ENCODE data around the gene CLSTN2. TPM values are rescaled to one million over a fixed set of nuclear protein-coding genes. Genes with fewer than 3 reads are reported as not detected.

CLSTN2 gene
- total and polyA plus RNA-seq, 2 of the 4 experiments (the other 2 are of a cell fraction): under 0.01 to 0.07 TPM

DNA sequence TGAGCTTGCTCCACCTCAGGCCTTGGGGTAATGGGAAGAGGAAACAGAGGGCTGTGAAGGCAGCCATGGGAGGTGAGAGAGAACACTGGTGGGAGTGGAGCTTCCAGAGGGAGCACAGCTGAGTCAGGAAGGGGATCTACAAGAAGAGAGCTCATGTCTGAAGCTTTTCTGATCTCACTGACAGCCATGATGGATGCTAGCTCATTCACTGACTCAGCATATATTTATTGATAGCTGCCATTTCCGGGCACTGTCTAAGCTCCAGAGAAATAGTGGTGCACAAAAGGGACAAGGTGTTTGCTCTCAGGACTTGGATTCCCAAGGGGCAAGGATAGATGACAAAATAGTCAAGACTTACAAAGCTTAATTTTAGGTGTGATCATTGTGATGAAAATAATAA is 218.8 kb downstream of the CLSTN2 start:
- Histone ChIP-seq H3K56ac (ENCODE audit: extremely low read depth, insufficient read depth, low read length) (no peak overlapping the region), H3K79me1 (ENCODE audit: low read depth in 1 of 2, low read length in 2 of 2) (no peaks in the 10 kb centered on the region), H3K9ac (ENCODE audit: low read depth, low read length) (no peak overlapping the region), H2BK120ac (ENCODE audit: low read depth, low read length) (no peak overlapping the region), H4K5ac (ENCODE audit: low read depth, low read length) (no peak overlapping the region), H2BK5ac (ENCODE audit: low read depth, low read length, poor library complexity, severe bottlenecking) (no peak overlapping the region), H3K9me3 (ENCODE audit: control insufficient read depth, insufficient read depth, low read length) (no peaks in the 10 kb centered on the region), H3K4me3 (ENCODE audit: insufficient read depth, low read depth, low read length) (no peak overlapping the region), H2AFZ (replicated peaks; ENCODE audit: low read length, poor library complexity) (no peak overlapping the region), H3K9me1 (ENCODE audit: insufficient read depth, low read length) (no peaks in the 10 kb centered on the region), H3K23ac (ENCODE audit: low read depth, low read length) (no peak overlapping the region), H3K18ac (ENCODE audit: low read depth, low read length) (no peak overlapping the region), H3K4me2 (ENCODE audit: low read depth, low read length) (no peak overlapping the region), H2BK15ac (ENCODE audit: low read depth, low read length) (no peak overlapping the region), H2AK5ac (ENCODE audit: low read depth, low read length) (no peak overlapping the region), H4K8ac (ENCODE audit: low read depth in 2 of 2, low read length in 2 of 2) (no peak overlapping the region), H3K14ac (replicated peaks; ENCODE audit: low read depth, low read length) (no peak overlapping the region), H3K36me3 (ENCODE audit: control insufficient read depth, insufficient read depth, low read length) (no peaks in the 10 kb centered on the region), H4K20me1 (ENCODE audit: insufficient read depth, low read length) (no peaks in the 10 kb centered on the region), H2AK9ac (replicated peaks; ENCODE audit: low read depth, low read length, poor library complexity) (no peak overlapping the region), H4K91ac (ENCODE audit: insufficient read depth, low read depth, low read length) (no peak overlapping the region), H3K27ac (ENCODE audit: insufficient read depth, low read length) (no peak overlapping the region), H3K4me1 (ENCODE audit: control insufficient read depth, insufficient read depth, low read length) (no peaks in the 10 kb centered on the region), H3K27me3 (ENCODE audit: control insufficient read depth, insufficient read depth, low read length) (no peaks in the 10 kb centered on the region), H3K4ac (ENCODE audit: low read depth, low read length) (no peak overlapping the region), H2BK20ac (ENCODE audit: low read depth, low read length) (no peak overlapping the region)
- WGBS, 2 experiments (ENCODE audit: extremely low coverage in 2 of 2, insufficient read length in 1 of 2): no CpG with 5 or more reads among the region's 1 CpG
- ChIA-PET POLR2A (ENCODE audit: unreplicated experiment) (no interaction called here), CTCF (no interaction called here)
- intact Hi-C loops (cut with micrococcal nuclease): no loop called here
- BruUV-seq (replicated peaks): no TSS peak
- in situ Hi-C loops (cut with MboI; ENCODE audit: low sequenced_read_pairs): no loop called here
- TF ChIP-seq MAFK (IDR thresholded peaks at IDR 0.05; ENCODE audit: low read depth, low read length): peak; percentile 71
- no peak for TF ChIP-seq RAD21 (IDR thresholded peaks at IDR 0.05; ENCODE audit: low read length)
- ATAC-seq (ENCODE audit: low read depth) (no peak), DNase-seq (no peak)
- dilution Hi-C loops (cut with HindIII; ENCODE audit: low sequenced_read_pairs, unreplicated experiment): no loop called here

Measured in IMR-90 (cell line).